ENCODE measurements around the gene PKN1.

PKN1 gene

DNA sequence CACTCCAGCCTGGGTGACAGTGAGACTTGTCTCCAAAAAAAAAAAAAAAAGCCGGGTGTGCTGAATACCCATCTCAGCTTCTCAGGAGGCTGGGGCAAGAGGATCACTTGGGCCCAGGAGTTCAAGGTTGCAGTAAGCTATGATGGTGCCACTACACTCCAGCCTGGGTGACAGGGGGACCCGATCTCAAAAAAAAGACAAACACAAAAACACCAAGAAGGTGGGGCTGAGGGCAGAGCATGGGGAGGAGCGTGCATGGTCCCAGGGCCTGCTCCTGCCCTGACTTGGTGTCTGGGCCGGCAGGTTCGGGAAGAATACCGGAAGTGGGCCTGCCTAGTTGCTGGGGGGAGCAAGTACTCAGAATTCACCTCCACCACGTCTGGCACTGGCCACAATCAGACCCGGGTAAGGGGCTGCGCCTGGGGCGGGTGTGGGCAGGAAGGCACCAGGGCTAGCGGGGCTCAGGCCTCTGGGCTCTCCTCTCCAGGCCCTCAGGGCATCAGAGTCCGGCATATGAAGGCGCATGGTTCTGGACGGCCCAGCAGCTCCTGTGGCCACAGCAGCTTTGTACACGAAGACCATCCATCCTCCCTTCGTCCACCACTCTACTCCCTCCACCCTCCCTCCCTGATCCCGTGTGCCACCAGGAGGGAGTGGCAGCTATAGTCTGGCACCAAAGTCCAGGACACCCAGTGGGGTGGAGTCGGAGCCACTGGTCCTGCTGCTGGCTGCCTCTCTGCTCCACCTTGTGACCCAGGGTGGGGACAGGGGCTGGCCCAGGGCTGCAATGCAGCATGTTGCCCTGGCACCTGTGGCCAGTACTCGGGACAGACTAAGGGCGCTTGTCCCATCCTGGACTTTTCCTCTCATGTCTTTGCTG is 25.3 kb upstream of the PKN1 start:
- no peak for DNase-seq

DNA sequence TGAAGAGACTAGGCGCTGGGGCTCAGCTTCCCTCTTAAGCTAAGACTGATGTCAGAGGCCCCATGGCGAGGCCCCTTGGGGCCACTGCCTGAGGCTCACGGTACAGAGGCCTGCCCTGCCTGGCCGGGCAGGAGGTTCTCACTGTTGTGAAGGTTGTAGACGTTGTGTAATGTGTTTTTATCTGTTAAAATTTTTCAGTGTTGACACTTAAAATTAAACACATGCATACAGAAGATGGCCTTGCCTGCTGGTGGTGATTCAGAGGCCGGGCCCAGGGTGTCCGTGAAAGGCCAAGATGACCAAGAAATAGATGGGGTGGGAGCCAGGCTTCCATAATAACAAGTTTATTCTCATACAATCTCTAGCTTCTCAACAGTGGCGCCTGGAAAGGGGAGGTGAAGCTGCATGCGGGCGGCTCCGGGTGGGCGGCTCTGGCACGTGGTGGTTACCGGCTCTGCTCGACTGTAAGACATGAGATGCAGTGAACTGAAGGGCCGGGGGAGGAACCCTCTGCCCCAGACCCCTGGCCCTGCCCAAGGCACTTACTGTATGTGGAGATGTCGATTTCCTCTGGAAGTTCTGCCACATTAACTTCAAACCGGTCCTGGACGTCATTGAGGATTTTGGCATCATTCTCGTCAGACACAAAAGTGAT is 24.5 kb upstream of the PKN1 start:
- DNase-seq: no peak

DNA sequence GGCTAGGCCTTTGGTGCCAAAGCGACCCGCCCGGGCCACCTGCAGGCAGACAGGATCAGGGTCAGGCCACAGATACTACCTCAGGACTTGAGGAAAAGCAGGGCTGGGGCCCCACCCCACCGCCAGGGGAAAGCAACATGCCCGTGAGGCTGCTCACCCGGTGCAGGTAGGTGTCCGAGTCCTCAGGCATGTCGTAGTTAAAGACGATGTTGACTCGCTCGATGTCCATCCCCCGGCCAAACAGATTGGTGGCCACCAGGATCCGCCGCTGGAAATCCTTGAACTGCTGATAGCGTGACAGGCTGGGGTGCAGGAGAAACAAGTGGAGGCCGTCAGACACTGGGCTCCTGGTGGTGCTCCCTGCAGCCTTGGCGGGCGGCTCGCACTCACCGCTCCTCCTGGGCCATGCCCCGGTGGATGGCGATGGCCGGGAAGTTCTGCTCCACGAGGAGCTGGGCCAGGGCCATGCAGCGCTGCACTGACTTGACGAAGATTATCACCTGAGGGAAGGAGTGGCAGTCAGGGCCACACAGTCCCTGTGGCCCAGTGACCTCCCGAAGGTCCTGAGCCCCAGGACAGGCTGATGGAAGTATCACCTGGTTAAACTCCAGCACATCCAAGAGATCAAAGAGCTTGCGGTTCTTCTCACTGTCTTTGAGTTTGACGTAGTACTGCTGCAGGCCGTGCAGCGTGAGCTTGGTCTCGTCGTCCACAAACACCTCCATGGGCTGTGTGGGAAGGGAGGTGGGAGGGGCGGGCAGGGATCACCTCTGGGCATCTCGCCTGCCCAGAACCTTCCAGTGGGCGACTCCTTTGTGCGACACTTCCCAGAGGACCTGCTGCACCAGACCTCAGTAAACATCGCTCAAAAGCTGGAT is 23.7 kb upstream of the PKN1 start:
- DNase-seq: no peak

DNA sequence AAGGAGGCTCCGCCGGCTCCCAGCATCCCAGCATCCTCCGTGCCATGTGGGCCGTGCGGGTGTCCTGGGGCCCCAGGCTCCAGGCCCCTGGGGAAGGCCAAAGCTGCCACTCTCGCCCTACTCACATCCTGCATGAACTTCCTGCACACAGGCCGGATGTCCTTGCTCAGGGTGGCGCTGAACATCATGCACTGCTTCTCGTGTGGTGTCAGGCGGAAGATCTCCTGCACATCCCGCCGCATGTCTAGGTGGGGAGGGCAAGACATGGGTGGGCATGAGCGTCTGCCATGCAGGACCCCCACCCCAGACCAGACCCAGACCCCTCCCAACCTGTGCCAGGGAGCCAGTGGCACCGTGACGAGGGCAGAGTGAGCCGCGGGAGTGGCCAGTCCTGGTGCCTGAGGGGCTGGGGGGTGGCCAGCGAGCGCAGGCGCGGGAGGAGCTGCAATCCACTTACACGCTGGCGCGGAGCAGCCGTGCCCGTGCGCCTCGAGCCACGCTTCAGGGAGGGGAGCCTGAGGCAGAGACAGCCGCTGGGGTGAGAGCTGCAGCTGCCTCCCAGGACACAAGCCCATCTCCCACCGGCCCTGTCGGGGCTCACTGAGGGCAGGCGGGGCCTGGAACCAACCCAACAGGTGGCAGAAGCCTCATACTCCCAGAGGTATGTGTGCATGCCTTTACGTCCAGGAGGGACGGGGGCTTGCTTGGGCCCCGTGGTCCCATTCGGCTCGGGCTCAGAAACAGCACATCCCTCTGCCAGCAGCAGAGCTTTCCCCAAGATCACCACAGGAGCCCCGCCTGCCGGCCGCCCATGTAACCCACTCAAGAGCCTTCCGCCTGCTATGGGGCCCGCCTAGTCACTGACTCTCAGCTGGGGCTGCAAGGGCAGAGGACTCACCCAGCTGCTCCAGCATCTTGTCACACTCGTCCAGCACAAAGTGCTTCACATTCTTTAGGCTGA is 22.7 kb upstream of the PKN1 start:
- no peak for DNase-seq

DNA sequence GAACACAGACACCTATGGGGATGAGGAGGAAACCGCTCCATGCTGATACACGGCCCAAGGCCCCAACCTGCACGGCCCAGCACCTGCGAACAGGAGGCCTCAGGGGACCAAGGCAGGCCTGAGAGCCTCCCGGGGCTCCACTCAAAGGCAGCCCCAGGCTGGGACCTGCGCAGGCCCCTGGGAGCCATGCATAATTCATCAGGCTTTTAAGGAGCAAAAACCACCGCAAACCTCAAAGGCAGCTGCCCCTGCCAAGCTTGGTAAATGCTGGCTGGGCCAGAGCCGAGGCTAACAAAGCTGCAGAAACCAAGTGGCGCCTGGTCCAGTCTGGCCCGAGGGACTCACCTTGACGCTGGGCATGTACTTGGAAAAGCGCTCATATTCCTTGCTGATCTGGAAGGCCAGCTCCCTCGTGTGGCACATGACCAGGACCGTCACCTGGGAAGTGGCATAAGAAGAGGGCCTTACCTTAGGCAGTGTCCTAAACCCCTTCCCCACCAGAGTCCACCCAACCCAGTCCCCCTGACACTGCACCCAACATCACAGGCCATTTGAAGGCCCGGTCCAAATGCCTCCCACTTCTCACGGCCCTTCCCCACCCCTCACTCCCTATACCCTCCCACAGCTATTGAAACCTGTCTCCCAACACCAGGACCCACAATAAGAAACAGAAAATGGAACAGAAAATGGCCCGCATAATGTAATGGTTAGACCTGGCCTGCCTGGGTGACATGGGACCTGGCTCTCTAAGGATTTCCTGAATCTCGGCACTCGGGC is 21.8 kb upstream of the PKN1 start:
- no peak for DNase-seq

DNA sequence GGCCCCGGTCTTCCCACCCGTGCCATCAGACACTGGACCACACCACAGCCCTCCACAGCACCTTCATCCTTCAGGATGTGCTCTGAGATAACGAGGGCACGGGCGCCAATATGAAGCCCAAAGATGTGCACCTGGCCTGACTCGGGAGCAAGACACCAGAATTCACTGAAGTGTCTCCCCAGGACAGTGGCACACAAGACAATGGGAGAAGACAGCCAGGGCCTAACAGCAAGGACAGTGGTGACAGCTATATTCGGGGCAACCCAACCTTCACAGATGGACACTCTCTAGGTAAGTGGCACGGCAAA is 21.2 kb upstream of the PKN1 start:
- DNase-seq: no peak

DNA sequence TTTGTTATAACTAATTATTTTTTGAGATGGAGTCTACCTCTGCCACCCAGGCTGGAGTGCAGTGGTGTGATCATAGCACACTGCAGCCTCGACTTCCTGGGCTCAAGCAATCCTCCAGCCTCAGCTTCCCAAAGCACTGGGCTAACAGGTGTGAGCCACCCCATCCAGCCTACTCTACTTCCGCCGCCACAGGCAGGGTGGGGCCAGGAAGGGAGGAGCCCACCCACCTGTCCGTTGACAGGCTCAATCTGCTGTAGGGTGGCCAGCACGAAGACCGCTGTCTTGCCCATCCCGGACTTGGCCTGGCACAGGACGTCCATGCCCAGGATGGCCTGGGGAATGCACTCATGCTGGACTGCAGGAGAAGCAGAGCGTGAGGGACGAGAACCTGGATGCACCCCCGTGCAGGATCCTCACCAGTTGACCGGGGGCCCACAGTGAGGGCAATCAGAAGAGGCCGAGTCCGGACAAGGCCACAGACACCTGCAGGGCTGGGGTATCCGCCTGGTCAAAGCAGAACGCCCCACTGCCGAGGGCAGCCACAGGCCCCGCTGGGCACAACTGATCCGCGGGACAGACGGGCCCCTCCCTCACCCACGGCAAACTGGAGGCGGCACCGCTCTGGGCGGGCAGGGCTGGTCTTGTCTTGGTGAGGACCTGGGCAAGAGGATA is 20.6 kb upstream of the PKN1 start:
- no peak for DNase-seq

DNA sequence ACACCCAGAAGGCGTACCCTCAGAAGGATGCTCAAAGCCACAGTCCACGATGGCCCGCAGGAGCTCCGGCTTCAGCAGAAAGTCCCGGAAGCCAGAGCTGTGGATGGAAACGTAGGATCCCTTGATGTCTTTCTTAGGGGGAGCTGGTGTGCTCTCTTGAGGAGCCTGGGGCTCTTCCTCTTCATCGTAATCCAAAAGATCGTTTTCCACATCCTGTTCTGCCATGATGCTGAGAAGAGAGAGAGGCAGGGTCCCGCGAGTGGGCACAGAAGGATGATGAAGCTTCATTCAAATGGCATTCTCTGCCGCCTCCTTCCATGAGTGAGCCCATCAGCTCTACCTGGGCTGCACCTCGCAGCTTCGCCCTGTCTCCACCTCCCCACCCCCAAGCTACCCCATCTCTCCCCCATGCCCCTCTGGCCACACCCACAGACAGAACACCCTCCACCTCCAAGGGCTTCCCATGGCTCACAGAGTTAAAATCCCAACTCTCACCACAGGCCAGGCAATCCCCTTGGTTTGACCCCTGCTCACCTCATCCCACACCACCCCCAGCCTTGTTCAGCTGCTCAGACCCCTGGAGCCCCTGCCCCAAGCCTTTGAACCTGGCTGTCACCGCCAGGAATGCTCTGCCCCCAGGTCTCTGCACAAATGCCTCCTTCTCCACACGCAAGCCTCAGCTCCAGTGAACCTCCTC is 20.0 kb upstream of the PKN1 start:
- DNase-seq: no peak

DNA sequence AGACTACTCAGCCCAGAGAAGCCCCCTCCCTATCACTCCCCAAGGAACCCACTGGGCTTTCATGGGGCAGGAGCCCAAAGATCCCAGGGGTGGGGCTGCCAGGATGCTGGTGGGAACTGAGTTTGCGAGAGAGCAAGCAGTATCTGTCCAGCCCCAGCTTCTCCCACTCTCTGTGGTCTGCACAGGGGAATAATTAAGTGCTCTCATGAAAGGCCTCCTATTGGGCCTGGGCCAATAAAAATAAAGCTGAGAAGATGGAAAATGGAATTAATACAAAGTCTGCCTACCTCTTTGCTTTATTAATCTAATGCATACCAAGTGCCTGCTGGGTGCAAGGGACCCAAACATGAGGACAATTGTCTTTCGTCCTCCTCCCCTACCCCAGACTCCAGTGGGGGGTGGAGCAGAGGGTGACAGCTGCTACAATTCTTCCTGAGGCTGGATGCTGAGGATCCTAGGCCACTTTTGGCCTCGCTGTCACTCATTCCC is 19.4 kb upstream of the PKN1 start:
- DNase-seq: no peak

DNA sequence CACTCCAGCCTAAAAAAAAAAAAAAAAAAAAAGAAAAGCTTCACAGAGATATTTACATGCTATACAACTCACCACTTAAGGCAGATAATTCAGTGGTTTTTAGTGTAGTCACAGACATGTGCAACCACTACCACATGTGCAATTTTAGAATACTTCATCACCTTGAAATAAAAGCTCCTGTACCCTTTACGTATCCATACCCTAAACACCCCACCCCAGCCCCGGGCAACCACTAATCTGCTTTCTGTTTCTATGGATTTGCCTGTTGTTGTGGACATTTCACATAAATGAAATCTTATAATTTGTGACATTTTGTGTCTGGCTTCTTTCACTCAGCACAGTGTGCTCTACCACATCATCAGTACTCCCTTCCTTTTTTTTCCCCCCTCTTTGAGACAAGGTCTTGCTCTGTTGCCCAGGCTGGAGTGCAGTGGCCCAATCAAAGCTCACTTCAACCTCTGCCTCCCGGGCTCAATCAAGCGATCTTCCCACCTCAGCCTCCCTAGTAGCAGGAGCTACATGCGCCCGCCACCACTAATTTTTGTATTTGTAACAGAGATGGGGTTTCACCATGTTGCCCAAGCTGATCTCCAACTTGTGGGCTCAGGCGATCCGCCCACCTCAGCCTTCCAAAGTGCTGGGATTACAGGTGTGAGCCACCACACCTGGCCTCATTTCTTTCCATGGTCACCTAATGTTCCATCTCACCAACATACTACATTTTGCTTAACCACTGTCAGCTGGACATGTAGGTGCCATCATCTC is 18.0 kb upstream of the PKN1 start:
- DNase-seq: no peak

DNA sequence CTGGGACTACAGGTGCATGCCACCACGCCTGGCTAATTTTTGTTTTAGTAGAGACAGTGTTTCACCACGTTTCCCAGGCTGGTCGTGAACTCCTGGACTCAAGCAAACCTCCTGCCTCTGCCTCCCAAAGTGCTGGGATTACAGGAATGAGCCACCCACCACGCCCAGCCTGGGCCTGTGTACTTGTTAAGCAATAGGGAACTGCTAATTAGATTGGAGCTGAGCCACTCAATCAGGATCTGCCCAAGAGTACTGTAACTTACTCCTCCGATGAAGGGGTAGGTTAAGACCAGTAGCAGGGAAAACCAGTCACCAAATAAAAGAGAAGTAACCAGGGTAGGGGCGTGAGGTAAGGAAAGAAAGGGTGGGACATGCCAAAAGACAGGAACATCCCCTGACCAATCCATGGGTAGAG is 16.3 kb upstream of the PKN1 start:
- DNase-seq: no peak

DNA sequence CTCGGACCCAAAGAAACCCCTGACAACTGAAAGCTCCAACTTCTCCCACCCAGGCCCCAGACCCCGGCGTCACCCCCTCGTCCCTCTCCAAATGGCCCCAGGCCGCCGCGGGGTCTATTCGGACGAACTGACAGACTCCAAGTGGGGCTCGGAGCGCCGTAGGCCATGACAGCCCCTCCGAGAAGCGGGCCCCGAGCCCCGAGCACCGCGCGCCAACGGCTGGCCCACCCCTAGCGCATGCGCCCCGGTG is 14.3 kb upstream of the PKN1 start:
- no peak for DNase-seq

DNA sequence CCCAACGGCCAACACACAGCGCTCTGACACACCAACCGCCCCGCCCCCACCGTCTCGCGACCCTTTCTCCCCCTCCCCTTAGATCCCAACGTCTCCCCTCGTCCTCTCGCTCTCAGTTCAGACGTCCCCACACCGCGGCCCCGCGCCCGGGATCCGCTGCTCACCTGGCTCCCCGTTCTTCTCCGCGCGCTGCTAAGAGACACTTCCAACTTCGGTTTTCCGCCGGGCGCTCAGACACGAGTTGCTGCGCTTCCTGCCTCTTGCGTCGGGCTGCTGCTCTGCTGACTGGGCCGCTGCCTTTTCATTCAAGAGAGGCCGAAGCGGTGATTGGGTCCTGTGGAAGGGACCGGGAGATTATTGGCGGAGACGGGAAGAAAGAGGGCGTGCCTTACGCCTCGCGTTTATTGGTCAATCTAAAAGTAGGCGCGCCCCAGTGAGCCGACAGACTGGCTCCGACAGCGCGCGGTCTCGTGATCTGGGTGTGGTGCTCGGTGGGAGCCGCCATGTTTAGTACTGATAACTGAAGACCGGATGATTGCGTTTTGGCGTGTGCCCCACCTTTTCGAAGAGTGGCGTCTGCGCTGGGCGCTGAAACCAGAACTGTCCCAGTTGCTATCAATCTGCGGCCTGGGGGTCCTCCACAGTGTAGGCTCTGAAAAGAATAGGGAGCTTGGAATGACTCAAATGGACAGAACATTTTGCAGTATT is 13.8 kb upstream of the PKN1 start, which contains the start of gene DDX39A:
DDX39A (minus strand) TSS at position 236 of the 708 bp plus-strand sequence. CDS start 6,121 bp downstream, outside the sequence.
- peak; percentile 99 for DNase-seq

DNA sequence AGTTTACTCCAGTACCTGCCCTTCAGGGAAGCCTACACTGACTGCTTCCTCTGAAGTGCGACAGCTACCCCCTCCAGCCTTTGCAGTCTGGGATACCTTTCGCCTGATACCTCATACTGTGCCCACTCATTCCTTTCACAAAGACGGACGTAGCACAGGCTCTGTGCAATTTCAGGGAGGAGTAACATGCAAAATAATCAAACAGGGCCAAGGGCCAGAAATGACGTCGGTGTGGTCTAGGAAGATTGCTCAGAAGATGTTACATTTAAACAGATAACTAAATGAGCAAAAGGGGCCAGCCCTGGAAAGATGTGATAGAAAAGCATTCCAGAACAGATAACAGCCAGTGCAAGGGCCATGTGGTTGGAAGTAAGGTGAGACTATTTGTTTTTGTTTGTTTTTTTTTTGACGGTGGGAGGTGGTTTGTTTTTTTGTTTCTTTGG is 7.4 kb upstream of the PKN1 start:
- DNase-seq: no peak

DNA sequence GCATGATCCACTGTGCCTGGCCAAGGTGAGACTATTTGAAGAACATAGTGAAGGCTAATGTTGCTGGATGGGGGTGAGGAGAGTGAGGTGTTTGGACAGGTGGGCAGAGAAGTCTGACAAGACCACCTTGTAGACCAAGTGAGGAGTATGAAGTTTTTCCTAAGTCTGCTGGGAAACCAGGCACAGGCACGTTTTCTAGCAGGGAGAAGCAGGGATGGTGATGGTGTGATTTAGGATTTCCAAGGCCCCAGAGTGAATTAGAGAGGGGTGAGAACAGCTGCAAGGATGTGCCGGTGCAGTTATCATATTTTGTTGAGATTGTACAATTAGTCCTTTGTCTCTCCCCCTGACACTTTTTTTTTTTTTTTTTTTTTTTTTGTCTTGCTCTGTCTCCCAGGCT is 5.6 kb upstream of the PKN1 start:
- no peak for DNase-seq

DNA sequence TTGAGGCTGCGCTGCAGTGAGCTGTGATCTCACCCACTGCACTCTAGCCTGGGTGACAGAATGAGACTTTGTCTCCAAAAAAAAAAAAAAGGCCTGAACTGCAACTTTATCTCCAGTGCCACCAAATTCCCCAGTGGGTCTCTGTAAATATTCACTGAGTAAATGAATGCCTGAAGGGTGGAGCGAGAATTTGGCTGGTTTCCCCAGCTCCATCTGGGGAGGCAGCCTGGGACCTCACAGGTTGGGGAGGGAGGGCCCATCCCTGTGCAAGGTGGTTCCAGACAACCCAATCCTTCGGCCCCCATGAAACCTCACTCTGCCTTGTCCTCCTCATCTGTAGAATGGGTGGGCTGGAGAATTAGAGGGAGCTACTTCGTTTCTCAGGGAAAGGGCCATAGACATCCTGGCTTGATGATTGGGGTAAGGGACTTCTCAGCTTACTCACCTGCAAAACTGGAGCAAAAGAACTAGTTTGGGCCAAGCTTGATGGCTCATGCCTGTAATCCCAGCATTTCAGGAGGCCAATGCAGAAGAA is 4.2 kb upstream of the PKN1 start:
- no peak for DNase-seq

DNA sequence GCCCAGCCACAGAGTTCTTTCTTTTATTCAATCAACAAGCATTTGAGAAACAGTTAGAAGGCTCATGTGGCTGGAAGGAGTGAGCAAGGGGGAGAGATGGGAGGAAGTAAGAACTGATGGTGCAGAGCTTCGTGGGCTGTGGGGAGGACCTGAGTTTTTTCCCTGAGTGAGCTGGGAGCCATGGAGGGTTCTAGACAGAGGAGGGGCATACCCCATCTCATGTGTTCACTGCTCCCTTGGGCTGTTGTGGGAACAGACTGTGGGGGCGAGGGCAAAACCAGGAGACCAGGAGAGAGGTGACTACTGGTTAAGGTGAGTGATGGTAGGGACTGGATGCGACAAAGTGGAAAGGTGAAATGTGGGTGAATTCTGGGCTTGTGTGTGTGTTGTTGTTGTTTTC is 2.4 kb upstream of the PKN1 start:
- no peak for DNase-seq

Measured in DMS 273 treated with DMSO at 0.1 percent for 48 hours (cell line).